Measurements from ENCODE around the gene TAF1L. TPM values are rescaled to one million over a fixed set of nuclear protein-coding genes. Genes with fewer than 3 reads are reported as not detected.
"Not testable (repeated sequence)": the region's sequence is repeated elsewhere in the genome, so short reads cannot be mapped to it uniquely, and the experiment has no call there.

TAF1L gene, protein sequence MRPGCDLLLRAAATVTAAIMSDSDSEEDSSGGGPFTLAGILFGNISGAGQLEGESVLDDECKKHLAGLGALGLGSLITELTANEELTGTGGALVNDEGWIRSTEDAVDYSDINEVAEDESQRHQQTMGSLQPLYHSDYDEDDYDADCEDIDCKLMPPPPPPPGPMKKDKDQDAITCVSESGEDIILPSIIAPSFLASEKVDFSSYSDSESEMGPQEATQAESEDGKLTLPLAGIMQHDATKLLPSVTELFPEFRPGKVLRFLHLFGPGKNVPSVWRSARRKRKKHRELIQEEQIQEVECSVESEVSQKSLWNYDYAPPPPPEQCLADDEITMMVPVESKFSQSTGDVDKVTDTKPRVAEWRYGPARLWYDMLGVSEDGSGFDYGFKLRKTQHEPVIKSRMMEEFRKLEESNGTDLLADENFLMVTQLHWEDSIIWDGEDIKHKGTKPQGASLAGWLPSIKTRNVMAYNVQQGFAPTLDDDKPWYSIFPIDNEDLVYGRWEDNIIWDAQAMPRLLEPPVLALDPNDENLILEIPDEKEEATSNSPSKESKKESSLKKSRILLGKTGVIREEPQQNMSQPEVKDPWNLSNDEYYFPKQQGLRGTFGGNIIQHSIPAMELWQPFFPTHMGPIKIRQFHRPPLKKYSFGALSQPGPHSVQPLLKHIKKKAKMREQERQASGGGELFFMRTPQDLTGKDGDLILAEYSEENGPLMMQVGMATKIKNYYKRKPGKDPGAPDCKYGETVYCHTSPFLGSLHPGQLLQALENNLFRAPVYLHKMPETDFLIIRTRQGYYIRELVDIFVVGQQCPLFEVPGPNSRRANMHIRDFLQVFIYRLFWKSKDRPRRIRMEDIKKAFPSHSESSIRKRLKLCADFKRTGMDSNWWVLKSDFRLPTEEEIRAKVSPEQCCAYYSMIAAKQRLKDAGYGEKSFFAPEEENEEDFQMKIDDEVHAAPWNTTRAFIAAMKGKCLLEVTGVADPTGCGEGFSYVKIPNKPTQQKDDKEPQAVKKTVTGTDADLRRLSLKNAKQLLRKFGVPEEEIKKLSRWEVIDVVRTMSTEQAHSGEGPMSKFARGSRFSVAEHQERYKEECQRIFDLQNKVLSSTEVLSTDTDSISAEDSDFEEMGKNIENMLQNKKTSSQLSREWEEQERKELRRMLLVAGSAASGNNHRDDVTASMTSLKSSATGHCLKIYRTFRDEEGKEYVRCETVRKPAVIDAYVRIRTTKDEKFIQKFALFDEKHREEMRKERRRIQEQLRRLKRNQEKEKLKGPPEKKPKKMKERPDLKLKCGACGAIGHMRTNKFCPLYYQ (N-terminal part only)
- not detected for total RNA-seq
- long read RNA-seq, result 0 reads

- no peak for DNase-seq (ENCODE audit: low spot score)
- intact Hi-C loops (cut with DNase I), result no loop called here
Observed at GRCh38 chr9:32635362-32635761, at the start of gene TAF1L. Gene TAF1L, minus strand, starts transcription at chr9:32635669. Its CDS starts 90 bp downstream, at chr9:32635579.

- DNase-seq (ENCODE audit: low spot score), result no peak
- intact Hi-C loops (cut with DNase I), result no loop called here
Observed at GRCh38 chr9:32681751-32682150, 46.3 kb upstream of the TAF1L start.

GRCh38 chr9:32677931-32678330 is 42.5 kb upstream of the TAF1L start:
- intact Hi-C loops (cut with DNase I), result no loop called here
- DNase-seq (ENCODE audit: low spot score), result no peak

DNA sequence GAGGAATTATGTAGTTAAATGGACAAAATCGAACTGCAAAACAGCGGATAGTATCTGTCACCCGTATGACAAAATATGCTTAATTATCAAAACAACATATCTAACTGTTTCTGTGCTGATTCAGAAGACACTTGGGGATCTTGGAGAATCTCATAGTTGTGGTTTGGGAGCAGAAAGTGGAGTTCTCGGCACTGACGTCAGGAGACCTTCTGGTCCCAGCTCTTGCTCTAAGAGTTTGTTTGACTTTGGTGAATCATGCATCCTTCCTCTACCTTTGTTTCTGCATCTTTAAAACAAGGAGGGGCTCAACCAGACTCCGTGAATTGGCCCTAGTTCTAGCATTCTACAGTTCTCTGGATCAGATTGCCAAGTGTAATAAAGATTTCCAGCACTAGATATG is 37.0 kb upstream of the TAF1L start:
- no peak for DNase-seq (ENCODE audit: low spot score)
- intact Hi-C loops (cut with DNase I), result no loop called here

GRCh38 chr9:32671333-32671732 is 35.9 kb upstream of the TAF1L start:
- no peak for DNase-seq (ENCODE audit: low spot score)
- intact Hi-C loops (cut with DNase I), result no loop called here

DNA sequence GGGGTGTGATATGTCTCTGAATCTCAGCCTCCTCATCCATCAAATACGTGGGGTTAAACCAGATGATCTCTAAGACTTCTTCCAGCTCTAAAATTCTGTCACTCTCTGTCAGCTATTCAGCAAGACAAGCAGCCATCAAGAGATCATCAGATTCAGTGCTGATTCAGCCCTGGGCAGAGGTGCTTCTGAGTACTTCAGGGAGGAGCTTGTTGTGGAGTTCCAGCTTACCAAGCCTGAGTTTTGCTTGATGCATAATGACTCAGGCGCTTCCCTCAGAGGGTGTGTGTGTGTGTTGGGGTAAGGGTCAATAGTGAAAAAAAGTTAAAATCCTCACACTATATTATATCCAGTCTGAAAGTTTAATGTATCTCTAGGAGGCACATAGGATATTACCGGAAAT is 29.6 kb upstream of the TAF1L start:
- DNase-seq (ENCODE audit: low spot score), result no peak

GRCh38 chr9:32663741-32664140 is 28.3 kb upstream of the TAF1L start:
- intact Hi-C loops (cut with DNase I), result no loop called here
- no peak for DNase-seq (ENCODE audit: low spot score)

More for the DNA sequence above, 29.6 kb upstream of the TAF1L start:
- intact Hi-C loops (cut with DNase I), result no loop called here

GRCh38 chr9:32647671-32648070 is 12.2 kb upstream of the TAF1L start:
- intact Hi-C loops (cut with DNase I), result no loop called here
- no peak for DNase-seq (ENCODE audit: low spot score)

DNA sequence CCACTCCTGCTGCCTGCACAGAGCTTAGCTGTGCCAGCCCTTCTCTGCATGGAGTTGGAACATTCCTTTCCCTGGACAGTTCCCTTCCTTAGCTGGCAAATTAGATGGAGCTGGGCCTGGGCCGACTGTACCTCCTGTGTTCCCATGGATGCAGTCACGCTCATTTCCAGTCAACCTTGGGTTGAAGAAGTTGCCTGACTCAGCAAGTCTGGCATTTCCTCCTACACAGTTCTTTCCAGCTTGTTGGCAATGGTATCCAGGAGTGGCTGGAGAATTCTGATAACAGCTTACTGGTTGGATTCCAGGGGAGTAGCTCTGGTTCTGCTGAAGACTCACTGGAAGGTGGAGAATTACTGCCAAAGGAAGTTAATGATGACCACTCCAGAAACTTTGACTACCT is 9.2 kb upstream of the TAF1L start:
- intact Hi-C loops (cut with DNase I), result no loop called here
- no peak for DNase-seq (ENCODE audit: low spot score)

DNA sequence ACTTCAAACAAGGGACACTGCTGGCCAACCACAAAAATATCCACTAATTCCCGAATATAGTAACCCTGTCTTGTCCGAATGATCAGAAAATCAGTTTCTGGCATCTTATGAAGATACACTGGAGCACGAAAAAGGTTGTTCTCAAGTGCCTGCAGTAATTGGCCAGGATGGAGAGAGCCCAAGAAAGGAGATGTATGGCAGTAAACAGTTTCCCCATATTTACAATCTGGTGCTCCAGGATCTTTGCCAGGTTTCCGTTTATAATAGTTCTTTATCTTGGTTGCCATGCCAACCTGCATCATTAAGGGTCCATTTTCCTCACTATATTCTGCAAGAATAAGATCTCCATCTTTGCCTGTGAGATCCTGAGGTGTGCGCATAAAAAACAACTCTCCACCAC is 2.3 kb downstream of the TAF1L start:
- intact Hi-C loops (cut with DNase I); DNase-seq (ENCODE audit: low spot score): not testable (repeated sequence)

DNA sequence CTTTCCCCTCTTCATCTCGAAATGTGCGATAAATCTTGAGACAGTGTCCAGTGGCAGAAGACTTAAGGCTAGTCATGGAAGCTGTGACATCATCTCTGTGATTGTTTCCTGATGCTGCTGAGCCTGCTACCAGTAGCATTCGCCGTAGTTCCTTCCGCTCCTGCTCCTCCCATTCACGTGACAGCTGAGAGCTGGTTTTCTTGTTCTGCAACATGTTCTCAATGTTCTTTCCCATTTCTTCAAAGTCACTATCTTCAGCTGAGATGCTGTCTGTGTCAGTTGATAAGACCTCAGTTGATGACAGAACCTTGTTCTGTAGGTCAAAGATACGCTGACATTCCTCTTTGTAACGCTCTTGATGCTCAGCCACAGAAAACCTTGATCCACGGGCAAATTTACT is 3.5 kb downstream of the TAF1L start:
- intact Hi-C loops (cut with DNase I), result no loop called here
- DNase-seq (ENCODE audit: low spot score), result no peak

DNA sequence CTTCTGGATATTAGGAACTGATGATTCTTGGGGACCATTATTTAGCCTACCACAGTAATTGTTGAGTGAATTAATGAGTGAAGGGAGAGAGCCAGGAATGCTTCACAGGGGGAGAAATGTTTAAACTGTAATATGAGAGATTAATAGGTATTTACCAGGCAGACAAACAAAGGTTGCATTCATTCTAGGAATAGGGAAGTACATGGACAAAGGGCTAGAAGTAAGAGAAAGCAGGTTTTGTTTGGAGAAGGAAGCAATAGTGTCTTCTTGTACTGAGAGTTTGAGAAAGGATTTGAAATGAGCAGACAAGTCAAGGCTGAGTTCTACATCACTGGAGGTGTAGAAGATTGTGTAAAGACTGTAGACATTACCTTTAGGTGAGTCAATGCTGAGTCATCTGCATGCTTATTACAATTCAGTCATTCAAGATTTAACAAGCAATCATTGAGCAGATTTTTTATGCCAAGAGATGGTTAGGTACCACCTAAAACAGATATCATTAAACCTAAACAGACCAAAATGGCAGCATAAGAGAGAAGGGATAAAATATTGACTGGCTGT is 8.0 kb downstream of the TAF1L start:
- intact Hi-C loops (cut with DNase I), result no loop called here
- no peak for DNase-seq (ENCODE audit: low spot score)

DNA sequence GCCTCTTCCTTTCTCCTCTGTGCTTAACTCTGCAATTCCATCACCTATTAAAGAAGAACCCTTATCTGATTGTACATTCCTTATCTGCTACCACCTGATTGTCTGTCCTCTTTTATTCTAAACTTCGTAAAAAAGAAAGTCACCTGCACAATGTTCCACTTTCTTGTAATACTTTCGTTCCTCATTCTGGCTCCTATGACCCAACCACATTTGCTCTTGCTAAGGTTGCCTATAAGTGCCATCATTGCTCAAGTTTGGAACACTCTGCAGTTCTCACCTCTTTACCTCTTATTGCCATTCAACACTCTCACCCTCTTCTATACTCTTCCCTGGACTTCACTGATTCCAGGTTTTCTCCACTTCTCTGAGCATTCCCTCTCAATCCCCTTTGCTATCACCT is 10.1 kb downstream of the TAF1L start:
- no peak for DNase-seq (ENCODE audit: low spot score)
- intact Hi-C loops (cut with DNase I), result no loop called here

DNA sequence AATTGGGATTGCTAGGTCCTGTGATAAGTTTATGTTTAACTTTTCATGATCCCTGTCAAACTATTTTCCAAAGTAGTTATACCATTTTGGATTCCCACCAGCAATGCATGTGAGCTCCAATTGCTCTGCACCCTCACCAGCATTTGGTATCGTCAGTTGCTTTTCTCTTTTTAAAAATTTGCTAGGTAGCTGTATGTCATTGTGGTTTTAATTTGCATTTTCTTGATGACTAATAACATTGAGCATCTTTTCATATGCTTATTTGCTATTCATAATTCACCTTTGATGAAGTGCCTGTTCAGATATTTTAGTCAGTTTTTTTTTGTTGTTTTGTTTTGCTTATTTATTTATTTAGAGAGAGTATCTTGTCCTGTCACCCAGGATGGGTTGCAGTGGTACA is 12.5 kb downstream of the TAF1L start:
- intact Hi-C loops (cut with DNase I), result no loop called here
- no peak for DNase-seq (ENCODE audit: low spot score)

DNA sequence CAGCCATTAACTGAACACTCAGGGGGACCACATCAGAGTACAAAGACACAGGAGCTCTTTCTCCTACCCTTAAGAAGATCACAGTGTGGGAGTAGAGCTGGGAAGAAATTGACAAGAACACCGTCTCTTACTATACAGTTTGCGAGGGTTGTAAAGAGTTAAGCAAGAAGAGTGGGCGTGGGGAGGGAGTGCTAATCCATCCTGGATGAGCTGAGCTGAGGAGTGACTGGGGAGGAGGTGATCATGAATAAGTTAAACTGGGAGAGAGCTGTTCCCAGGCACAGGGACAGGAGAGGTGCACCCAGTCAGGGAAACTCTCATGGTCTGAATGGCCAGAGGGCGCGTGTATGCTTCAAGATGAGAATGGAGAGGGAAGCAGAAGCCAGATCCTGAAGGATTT is 17.2 kb downstream of the TAF1L start:
- intact Hi-C loops (cut with DNase I), result no loop called here
- DNase-seq (ENCODE audit: low spot score), result no peak

GRCh38 chr9:32606811-32607210 is 28.7 kb downstream of the TAF1L start:
- no peak for DNase-seq (ENCODE audit: low spot score)
- intact Hi-C loops (cut with DNase I), result no loop called here

DNA sequence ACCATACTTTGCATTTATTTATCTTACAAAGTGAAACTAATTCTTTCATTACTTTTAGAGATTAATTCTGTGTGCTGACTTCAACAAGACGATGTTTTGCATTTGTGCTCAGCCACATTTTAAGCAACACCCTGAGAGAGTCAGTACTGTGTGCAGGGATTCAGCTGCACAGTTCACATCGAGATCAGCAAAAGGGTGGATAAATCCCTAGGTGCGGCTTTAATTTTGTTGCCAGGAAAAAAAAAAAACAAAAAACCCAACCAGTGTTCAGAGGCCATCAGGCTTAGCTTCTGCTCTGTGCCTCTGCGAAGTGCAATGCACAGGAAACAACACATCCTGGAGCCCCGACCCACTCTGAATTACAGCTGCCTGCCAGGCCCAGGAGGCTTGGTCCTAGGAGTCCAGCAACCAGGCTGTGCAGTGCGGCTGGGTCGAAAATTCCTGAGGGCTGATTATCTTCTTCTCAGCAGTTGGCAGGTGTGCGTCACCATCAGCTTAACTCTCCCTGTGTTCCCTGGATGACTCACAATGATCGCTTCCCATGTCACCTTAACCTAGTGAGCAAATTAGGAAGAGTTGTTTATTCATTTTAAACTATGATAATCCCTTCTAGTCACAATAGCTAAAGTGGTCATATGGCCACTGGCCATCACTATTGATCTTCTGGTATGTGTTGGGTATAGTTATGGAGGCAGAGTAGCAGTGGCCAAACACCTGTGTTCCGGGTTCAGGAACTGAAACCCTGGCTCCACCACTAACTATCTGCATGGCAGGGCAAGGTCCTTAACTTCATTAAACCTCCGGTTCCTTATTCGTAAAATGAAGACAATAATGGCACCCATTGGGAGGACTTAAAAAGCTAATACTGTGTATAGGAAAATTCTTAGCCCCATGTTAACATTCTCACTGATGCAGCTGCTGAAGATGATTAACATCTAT is 31.3 kb downstream of the TAF1L start:
- DNase-seq (ENCODE audit: low spot score), result no peak
- intact Hi-C loops (cut with DNase I), result no loop called here

DNA sequence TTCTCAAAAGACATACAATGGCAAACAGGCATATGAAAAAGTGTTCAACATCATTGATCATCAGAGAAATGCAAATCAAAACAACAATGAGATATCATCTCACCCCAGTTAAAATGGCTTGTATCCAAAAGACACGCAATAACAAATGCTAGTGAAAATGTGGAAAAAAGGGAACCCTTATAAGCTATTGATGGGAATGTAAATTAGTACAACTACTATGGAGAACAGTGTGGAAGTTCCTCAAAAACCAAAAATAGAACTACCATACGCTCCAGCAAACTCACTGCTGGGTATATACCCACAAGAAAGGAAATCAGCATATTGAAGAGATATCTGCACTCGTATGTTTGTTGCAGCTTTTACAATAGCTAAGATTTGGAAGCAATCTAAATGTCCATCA is 36.4 kb downstream of the TAF1L start:
- DNase-seq (ENCODE audit: low spot score); intact Hi-C loops (cut with DNase I): not testable (repeated sequence)

DNA sequence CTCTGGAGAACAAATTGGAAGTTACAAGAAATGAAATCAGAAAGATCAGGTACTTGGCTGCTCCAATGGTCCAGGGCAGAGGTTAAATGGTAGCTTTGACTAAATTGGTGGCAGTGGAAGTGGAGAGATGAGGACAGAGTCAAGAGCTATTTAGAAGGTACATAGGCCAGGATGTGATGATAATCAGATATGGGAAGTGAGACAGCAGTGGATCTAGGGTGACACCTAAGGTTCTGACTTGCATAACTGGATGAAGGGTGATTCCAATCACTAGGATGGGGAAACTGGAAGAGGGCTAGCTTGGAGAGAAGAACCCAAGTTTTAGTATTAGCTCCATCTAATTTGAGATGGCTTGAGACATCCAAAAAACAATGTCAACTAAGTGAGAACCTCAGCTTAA is 38.5 kb downstream of the TAF1L start:
- DNase-seq (ENCODE audit: low spot score), result no peak
- intact Hi-C loops (cut with DNase I), result no loop called here

Data from cardiac septum (tissue), 1 donor.